ENCODE measurements around the gene IL1F10.

The IL1F10 gene

GRCh38 chr2:113105047-113105785 lies 37.4 kb downstream of the IL1F10 start:
- no peak for DNase-seq (ENCODE audit: extremely low read depth, insufficient read length)
- TF ChIP-seq CTCF (IDR thresholded peaks at IDR 0.05; ENCODE audit: insufficient read depth, low read length, poor library complexity, severe bottlenecking) = no peak
- Histone ChIP-seq H3K27me3 (replicated peaks; ENCODE audit: control insufficient read depth, insufficient read depth, low read length) (no peaks in the 10 kb centered on the region), H3K36me3 (ENCODE audit: control insufficient read depth, insufficient read depth, low read length) (no peaks in the 10 kb centered on the region), H3K4me3 (replicated peaks; ENCODE audit: low read depth, low read length) (no peak overlapping the region)

- no peak for TF ChIP-seq CTCF (IDR thresholded peaks at IDR 0.05; ENCODE audit: insufficient read depth, low read length, poor library complexity, severe bottlenecking)
Observed at GRCh38 chr2:113111121-113111520, 43.4 kb downstream of the IL1F10 start.

GRCh38 chr2:113111823-113112287 lies 44.1 kb downstream of the IL1F10 start:
- no peaks in the 10 kb centered on the region for H3K36me3 ChIP-seq (ENCODE audit: control insufficient read depth, insufficient read depth, low read length)
- DNase-seq (ENCODE audit: extremely low read depth, insufficient read length) = no peak
- H3K27me3 ChIP-seq (replicated peaks; ENCODE audit: control insufficient read depth, insufficient read depth, low read length) = no peaks in the 10 kb centered on the region
- no peak overlapping the region for H3K4me3 ChIP-seq (replicated peaks; ENCODE audit: low read depth, low read length)
- TF ChIP-seq CTCF (IDR thresholded peaks at IDR 0.05; ENCODE audit: insufficient read depth, low read length, poor library complexity, severe bottlenecking) = no peak

More at GRCh38 chr2:113111121-113111520, 43.4 kb downstream of the IL1F10 start:
- Histone ChIP-seq H3K4me3 (replicated peaks; ENCODE audit: low read depth, low read length) (no peak overlapping the region), H3K36me3 (ENCODE audit: control insufficient read depth, insufficient read depth, low read length) (no peaks in the 10 kb centered on the region), H3K27me3 (replicated peaks; ENCODE audit: control insufficient read depth, insufficient read depth, low read length) (no peaks in the 10 kb centered on the region)
- no peak for DNase-seq (ENCODE audit: extremely low read depth, insufficient read length)

GRCh38 chr2:113112441-113112840 lies 44.7 kb downstream of the IL1F10 start:
- no peak for DNase-seq (ENCODE audit: extremely low read depth, insufficient read length)
- Histone ChIP-seq H3K4me3 (replicated peaks; ENCODE audit: low read depth, low read length) (no peak overlapping the region), H3K27me3 (replicated peaks; ENCODE audit: control insufficient read depth, insufficient read depth, low read length) (no peaks in the 10 kb centered on the region), H3K36me3 (ENCODE audit: control insufficient read depth, insufficient read depth, low read length) (no peaks in the 10 kb centered on the region)
- no peak for TF ChIP-seq CTCF (IDR thresholded peaks at IDR 0.05; ENCODE audit: insufficient read depth, low read length, poor library complexity, severe bottlenecking)

- no peak overlapping the region for H3K4me3 ChIP-seq (replicated peaks; ENCODE audit: low read depth, low read length)
- DNase-seq (ENCODE audit: extremely low read depth, insufficient read length) = no peak
- H3K27me3 ChIP-seq (replicated peaks; ENCODE audit: control insufficient read depth, insufficient read depth, low read length) = no peaks in the 10 kb centered on the region
- no peaks in the 10 kb centered on the region for H3K36me3 ChIP-seq (ENCODE audit: control insufficient read depth, insufficient read depth, low read length)
- TF ChIP-seq CTCF (IDR thresholded peaks at IDR 0.05; ENCODE audit: insufficient read depth, low read length, poor library complexity, severe bottlenecking) = no peak
Observed at GRCh38 chr2:113112871-113113270, 45.1 kb downstream of the IL1F10 start.
